ENCODE data around the gene SLC25A31.
A peak's percentile ranks its signal among the peaks of the same experiment; 100 is the strongest.

SLC25A31 gene

GRCh38 chr4:127776620-127777019 lies 46.4 kb downstream of the SLC25A31 start:
- H3K4me3 ChIP-seq (ENCODE audit: low read length) = no peak overlapping the region
- no peak for TF ChIP-seq CTCF (conservative IDR thresholded peaks at IDR 0.05; ENCODE audit: low read depth, low read length)
- DNase-seq (ENCODE audit: low read depth) = no peak

GRCh38 chr4:127777487-127777886 lies 47.3 kb downstream of the SLC25A31 start:
- no peak overlapping the region for H3K4me3 ChIP-seq (ENCODE audit: low read length)
- no peak for TF ChIP-seq CTCF (conservative IDR thresholded peaks at IDR 0.05; ENCODE audit: low read depth, low read length)
- DNase-seq (ENCODE audit: low read depth) = no peak

GRCh38 chr4:127778102-127778501 lies 47.9 kb downstream of the SLC25A31 start:
- DNase-seq (ENCODE audit: low read depth) = no peak
- H3K4me3 ChIP-seq (ENCODE audit: low read length) = no peak overlapping the region
- TF ChIP-seq CTCF (conservative IDR thresholded peaks at IDR 0.05; ENCODE audit: low read depth, low read length) = no peak

GRCh38 chr4:127780598-127780997 lies 50.4 kb downstream of the SLC25A31 start:
- no peak for DNase-seq (ENCODE audit: low read depth)
- H3K4me3 ChIP-seq (ENCODE audit: low read length) = no peak overlapping the region
- no peak for TF ChIP-seq CTCF (conservative IDR thresholded peaks at IDR 0.05; ENCODE audit: low read depth, low read length)

- peak overlapping the region; percentile 90 for H3K4me3 ChIP-seq (ENCODE audit: low read length)
Measured at GRCh38 chr4:127781300-127782024, 51.3 kb downstream of the SLC25A31 start.

GRCh38 chr4:127782025-127782274 lies 51.8 kb downstream of the SLC25A31 start:
- peak overlapping the region; percentile 90 for H3K4me3 ChIP-seq (ENCODE audit: low read length)
- no peak for TF ChIP-seq CTCF (conservative IDR thresholded peaks at IDR 0.05; ENCODE audit: low read depth, low read length)
- peak; percentile 50 for DNase-seq (ENCODE audit: low read depth)

More at GRCh38 chr4:127781300-127782024, 51.3 kb downstream of the SLC25A31 start:
- TF ChIP-seq CTCF (conservative IDR thresholded peaks at IDR 0.05; ENCODE audit: low read depth, low read length) = no peak
- DNase-seq (ENCODE audit: low read depth) = no peak

GRCh38 chr4:127782275-127783025 lies 52.2 kb downstream of the SLC25A31 start, which contains the start of gene HSPA4L:
TSS of gene HSPA4L (plus strand) at chr4:127782322. CDS start at chr4:127782551, 229 bp downstream.
- TF ChIP-seq CTCF (conservative IDR thresholded peaks at IDR 0.05; ENCODE audit: low read depth, low read length) = peak; percentile 28
- DNase-seq (ENCODE audit: low read depth) = peak; percentile 28
- peak within 1 kb of the TSS; percentile 90 for H3K4me3 ChIP-seq (ENCODE audit: low read length)
